GM23248 (cell line): ENCODE measurements around the gene NEXN. TPM values are rescaled to one million over a fixed set of nuclear protein-coding genes. Genes with fewer than 3 reads are reported as not detected.

Experiments
- DNase-seq: peaks from one replicate; pipeline ENCODE4 v3.0.0-alpha.2; 2015
- H2AFZ ChIP-seq: fragments of 200-600 bp; sonication (generic); 2 replicates; pipeline ENCODE4 v1.6.1; 2016; ENCODE audit warnings: antibody characterized with exemption
- H3F3A ChIP-seq: fragments of 200-600 bp; sonication (generic); 2 replicates; pipeline ENCODE4 v1.6.1; 2016; ENCODE audit warnings: mild to moderate bottlenecking, antibody characterized with exemption, mixed run types; ENCODE audit not compliant: insufficient read depth
- H3K27ac ChIP-seq: fragments of 200-600 bp; sonication (generic); 2 replicates; pipeline ENCODE4 v1.5.1; 2016; ENCODE audit warnings: mild to moderate bottlenecking
- H3K27me3 ChIP-seq: fragments of 200-600 bp; sonication (generic); replicated peaks from 2 replicates; pipeline ENCODE4 v1.6.1; 2016; ENCODE audit warnings: mild to moderate bottlenecking; ENCODE audit not compliant: insufficient read depth
- H3K36me3 ChIP-seq: fragments of 200-600 bp; sonication (generic); 2 replicates; pipeline ENCODE4 v1.6.1; 2016; ENCODE audit warnings: low read depth, mild to moderate bottlenecking
- H3K4me1 ChIP-seq: fragments of 200-600 bp; sonication (generic); 2 replicates; pipeline ENCODE4 v1.6.1; 2016; ENCODE audit warnings: mild to moderate bottlenecking; ENCODE audit not compliant: insufficient read depth
- H3K4me2 ChIP-seq: fragments of 200-600 bp; sonication (generic); one replicate; pipeline ENCODE4 v1.6.1; 2016; ENCODE audit warnings: mild to moderate bottlenecking; ENCODE audit not compliant: unreplicated experiment
- H3K4me3 ChIP-seq: fragments of 200-600 bp; sonication (generic); 2 replicates; pipeline ENCODE4 v1.5.1; 2016; ENCODE audit warnings: mild to moderate bottlenecking
- H3K79me2 ChIP-seq: fragments of 200-600 bp; sonication (generic); 2 replicates; pipeline ENCODE4 v1.6.1; 2016; ENCODE audit warnings: mild to moderate bottlenecking; ENCODE audit not compliant: insufficient read depth
- H3K9ac ChIP-seq: fragments of 200-600 bp; sonication (generic); 2 replicates; pipeline ENCODE4 v1.6.1; 2016; ENCODE audit warnings: mild to moderate bottlenecking
- H3K9me2 ChIP-seq: fragments of 200-600 bp; sonication (generic); 2 replicates; pipeline ENCODE4 v1.6.1; 2016; ENCODE audit warnings: mixed run types, mild to moderate bottlenecking, moderate library complexity; ENCODE audit not compliant: insufficient read depth
- H3K9me3 ChIP-seq: fragments of 200-600 bp; sonication (generic); one replicate; pipeline ENCODE4 v1.6.1; 2017; ENCODE audit warnings: low read depth
- H4K20me1 ChIP-seq: fragments of 200-600 bp; sonication (generic); 2 replicates; pipeline ENCODE4 v1.6.0; 2016; ENCODE audit not compliant: insufficient read depth
- EZH2 ChIP-seq: fragments of 200-600 bp; sonication (generic); IDR thresholded peaks from 2 replicates; pipeline ENCODE4 v1.6.1; 2018; ENCODE audit warnings: antibody characterized with exemption, mild to moderate bottlenecking; ENCODE audit not compliant: insufficient read depth, poor library complexity, severe bottlenecking
- EZH2phosphoT487 ChIP-seq: fragments of 200-600 bp; sonication (generic); IDR thresholded peaks from 2 replicates; pipeline ENCODE4 v1.6.1; 2018; ENCODE audit warnings: antibody characterized with exemption, moderate library complexity, mild to moderate bottlenecking, low read depth; ENCODE audit not compliant: insufficient read depth
- WGBS, 2 experiments: methylation state at CpG; one replicate each; pipeline ENCODE4 v1.1.6; 2015 to 2017; ENCODE audit warnings: low lambda C conversion rate in 2 of 2, low coverage in 1 of 2; ENCODE audit errors: missing lambda C conversion rate in 2 of 2; 5-methylcytosine and 5-hydroxymethylcytosine counted together
- in situ Hi-C: fragments of 300-500 bp; cut with MboI; formaldehyde crosslinking; loops from 2 replicates; pipeline ENCODE4 v1.15.0; 2020
- polyA plus RNA-seq: library from polyadenylated mRNA; unstranded; fragments of >200 nt; fragmentation: Nextera tagmentation; extraction: Ambion mirVana; gene quantifications from 2 replicates; pipeline ENCODE4 v1.2.1, GENCODE V29; 2016
- total RNA-seq: library from RNA; depleted of rRNA; stranded (reverse); fragments of >200 nt; shearing (Covaris generic); gene quantifications from 2 replicates; pipeline ENCODE4 v1.2.3, GENCODE V29; 2014

The NEXN gene
- total and polyA plus RNA-seq, 2 experiments from 2014 or later, result 17.2 to 70.4 TPM

GRCh38 chr1:77945345-77945744 is 56.9 kb downstream of the NEXN start:
- 94 to 100% methylated on average over 2 of the region's 2 CpGs for WGBS, 2 experiments
- Histone ChIP-seq H4K20me1 (no peaks in the 10 kb centered on the region), H3K36me3 (peaks cover 81% of the 10 kb centered on the region), H3K9ac (no peak overlapping the region), H3F3A (peaks cover 97% of the 10 kb centered on the region), H3K4me1 (no peaks in the 10 kb centered on the region), H3K9me3 (no peaks in the 10 kb centered on the region), H3K9me2 (no peaks in the 10 kb centered on the region), H3K27me3 (no peaks in the 10 kb centered on the region), H2AFZ (no peak overlapping the region), H3K4me3 (no peak overlapping the region), H3K79me2 (peaks cover 52% of the 10 kb centered on the region), H3K4me2 (no peak overlapping the region), H3K27ac (no peak overlapping the region)
- DNase-seq, result no peak
- TF ChIP-seq EZH2 (no peak), EZH2phosphoT487 (no peak)
- in situ Hi-C loops, result no loop called here

DNA sequence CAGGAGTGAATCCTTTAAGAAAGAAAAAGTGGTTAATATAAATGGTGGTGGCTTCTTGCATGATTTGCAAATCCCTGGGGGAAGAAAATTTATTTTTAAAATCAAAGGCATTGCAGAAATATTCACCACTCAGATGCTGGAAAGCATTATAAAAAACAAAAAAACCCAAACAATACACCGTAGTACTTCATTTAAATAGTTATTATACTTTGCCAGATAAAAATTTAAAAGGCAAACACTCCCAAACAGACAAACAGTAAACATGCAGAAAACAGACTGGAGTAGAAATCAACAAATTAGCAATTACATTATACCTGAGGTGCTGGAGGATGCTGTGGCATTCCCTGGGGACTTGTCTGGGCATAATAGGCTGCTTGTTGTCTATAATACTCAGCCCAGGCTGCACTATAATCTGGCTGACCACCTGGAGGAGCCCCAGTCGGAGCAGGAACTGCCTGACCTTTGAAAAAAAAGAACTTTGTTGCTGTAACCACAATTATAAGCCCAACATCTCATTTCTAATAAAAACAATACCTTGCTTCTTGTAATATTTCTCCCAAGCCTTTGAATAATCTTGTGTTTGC is 60.5 kb downstream of the NEXN start:
- Histone ChIP-seq H3K9me3 (no peaks in the 10 kb centered on the region), H3K4me3 (no peak overlapping the region), H3K27me3 (no peaks in the 10 kb centered on the region), H3K27ac (peak overlapping the region; percentile 13; the same call in 1 of the 2 replicates), H4K20me1 (no peaks in the 10 kb centered on the region), H3K4me1 (no peaks in the 10 kb centered on the region), H3K9ac (0 out of 2 replicates have a peak overlapping the region, but pooled peaks have one; percentile 6), H3F3A (peaks cover 81% of the 10 kb centered on the region), H3K36me3 (peaks cover 88% of the 10 kb centered on the region), H3K4me2 (no peak overlapping the region), H2AFZ (no peak overlapping the region), H3K9me2 (no peaks in the 10 kb centered on the region), H3K79me2 (peaks cover 87% of the 10 kb centered on the region)
- peak; percentile 70 for DNase-seq
- in situ Hi-C loops, result no loop called here
- 36 to 38% methylated on average over 2 of the region's 2 CpGs for WGBS, 2 experiments
- no peak for TF ChIP-seq EZH2
- TF ChIP-seq EZH2phosphoT487, result no peak

GRCh38 chr1:77950873-77951272 is 62.4 kb downstream of the NEXN start:
- Histone ChIP-seq H3K27me3 (no peaks in the 10 kb centered on the region), H3K4me2 (no peak overlapping the region), H3K9ac (no peak overlapping the region), H3K79me2 (peaks cover 98% of the 10 kb centered on the region), H3K9me3 (no peaks in the 10 kb centered on the region), H3K4me3 (no peak overlapping the region), H4K20me1 (no peaks in the 10 kb centered on the region), H2AFZ (no peak overlapping the region), H3K36me3 (peaks cover 94% of the 10 kb centered on the region), H3K9me2 (no peaks in the 10 kb centered on the region), H3K4me1 (peaks cover 12% of the 10 kb centered on the region), H3K27ac (no peak overlapping the region), H3F3A (peaks cover 83% of the 10 kb centered on the region)
- TF ChIP-seq EZH2phosphoT487, result no peak
- no peak for TF ChIP-seq EZH2
- no peak for DNase-seq
- in situ Hi-C loops, result no loop called here

DNA sequence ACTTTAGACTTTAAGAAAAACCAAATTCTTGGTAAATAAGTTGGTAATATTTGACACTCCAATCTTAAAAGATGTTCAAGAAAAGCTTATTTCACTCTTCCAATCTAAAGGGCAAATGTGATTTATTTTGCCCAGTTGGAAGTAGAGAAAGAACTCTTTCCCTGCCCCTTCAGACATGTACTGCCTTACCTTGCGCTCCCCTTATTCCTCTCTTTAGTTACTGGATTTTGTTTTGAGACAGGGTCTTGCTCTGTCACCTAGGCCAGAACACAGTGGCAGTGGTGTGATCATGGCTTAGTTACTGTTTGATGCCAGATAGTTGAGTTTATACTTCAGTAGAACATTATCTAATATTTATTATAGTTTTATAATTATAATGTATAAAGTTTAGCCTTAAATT is 62.9 kb downstream of the NEXN start:
- Histone ChIP-seq H3K27me3 (no peaks in the 10 kb centered on the region), H3K4me3 (no peak overlapping the region), H3K36me3 (peaks cover 95% of the 10 kb centered on the region), H4K20me1 (no peaks in the 10 kb centered on the region), H3K9me3 (no peaks in the 10 kb centered on the region), H3K9me2 (no peaks in the 10 kb centered on the region), H3K79me2 (peaks cover 100% of the 10 kb centered on the region), H3K4me2 (no peak overlapping the region), H3K4me1 (peaks cover 12% of the 10 kb centered on the region), H3K9ac (no peak overlapping the region), H3F3A (peaks cover 83% of the 10 kb centered on the region), H3K27ac (no peak overlapping the region), H2AFZ (no peak overlapping the region)
- in situ Hi-C loops, result no loop called here
- TF ChIP-seq EZH2 (no peak), EZH2phosphoT487 (no peak)
- 100% methylated on average over 1 of the region's 1 CpG for WGBS, 2 experiments
- DNase-seq, result no peak

- WGBS, 2 experiments, result 99 to 100% methylated on average over 3 of the region's 3 CpGs
- TF ChIP-seq EZH2phosphoT487 (no peak), EZH2 (no peak)
- Histone ChIP-seq H4K20me1 (no peaks in the 10 kb centered on the region), H3K36me3 (peaks cover 92% of the 10 kb centered on the region), H3K4me1 (peaks cover 12% of the 10 kb centered on the region), H3K27me3 (no peaks in the 10 kb centered on the region), H2AFZ (no peak overlapping the region), H3K9me3 (no peaks in the 10 kb centered on the region), H3K9ac (no peak overlapping the region), H3K9me2 (no peaks in the 10 kb centered on the region), H3F3A (peaks cover 80% of the 10 kb centered on the region), H3K4me2 (no peak overlapping the region), H3K79me2 (peaks cover 100% of the 10 kb centered on the region), H3K4me3 (no peak overlapping the region), H3K27ac (no peak overlapping the region)
- DNase-seq, result no peak
- in situ Hi-C loops, result no loop called here
These were observed 65.5 kb downstream of the NEXN start for GRCh38 chr1:77953907-77954306.
